ENCODE measurements around the gene DEDD. TPM values are rescaled to one million over a fixed set of nuclear protein-coding genes. Genes with fewer than 3 reads are reported as not detected.

The DEDD gene
- total and polyA plus RNA-seq, 10 of the 15 experiments (the other 5 are each of a cell fraction or from before 2014, with no cell fraction given), result 13.6 to 33.9 (median 30.3) TPM

GRCh38 chr1:161132410-161133219 lies at the start of gene DEDD (continued):
- TF ChIP-seq YY1 (IDR thresholded peaks at IDR 0.05; ENCODE audit: low read depth, low read length) (peak; percentile 99), ZSCAN29 (IDR thresholded peaks at IDR 0.05) (0 out of 2 replicates have a peak, but pooled peaks have one; percentile 12), FOS (IDR thresholded peaks at IDR 0.05; ENCODE audit: borderline replicate concordance, extremely low read depth, insufficient read length) (no peak), IRF5 (IDR thresholded peaks at IDR 0.05; ENCODE audit: borderline replicate concordance) (no peak), MTA2 (IDR thresholded peaks at IDR 0.05; ENCODE audit: low read depth) (peak; percentile 54; the same call in 1 of the 2 replicates), POLR2AphosphoS5 (IDR thresholded peaks at IDR 0.05; ENCODE audit: low read length) (0 out of 2 replicates have a peak, but pooled peaks have one; percentile 24), BACH1 (IDR thresholded peaks at IDR 0.05; ENCODE audit: borderline replicate concordance) (peak; percentile 72; the same call in 1 of the 2 replicates), SPI1 (IDR thresholded peaks at IDR 0.05; ENCODE audit: borderline replicate concordance, insufficient read depth, low read depth, low read length) (no peak), NBN (IDR thresholded peaks at IDR 0.05) (peak; percentile 33), CHD2 (IDR thresholded peaks at IDR 0.05; ENCODE audit: borderline replicate concordance, low read depth, low read length) (peak; percentile 82; the same call in 1 of the 2 replicates), NR2F1 (conservative IDR thresholded peaks at IDR 0.05) (peak; percentile 80), ETV6 (conservative IDR thresholded peaks at IDR 0.05 in 1 of 2, IDR thresholded peaks at IDR 0.05 in 1 of 2; ENCODE audit: borderline replicate concordance in 1 of 2, low read depth in 1 of 2) (peak in 1 of 2 experiments; percentile 33; a peak in 2 of 4 replicates), ZNF622 (IDR thresholded peaks at IDR 0.05) (no peak), POU2F2 (IDR thresholded peaks at IDR 0.05; ENCODE audit: borderline replicate concordance, low read depth, low read length) (peak; percentile 44; the same call in 1 of the 3 replicates), MXI1 (IDR thresholded peaks at IDR 0.05; ENCODE audit: low read depth, low read length) (peak; percentile 45; the same call in 1 of the 2 replicates), ZNF207 (IDR thresholded peaks at IDR 0.05; ENCODE audit: borderline replicate concordance) (peak; percentile 88), MLLT1 (IDR thresholded peaks at IDR 0.05) (peak; percentile 62), IKZF2 (IDR thresholded peaks at IDR 0.05) (peak; percentile 70 to 78), EZH2 (IDR thresholded peaks at IDR 0.05; ENCODE audit: borderline replicate concordance, control insufficient read depth, low read depth, low read length) (no peak), EGR1 (IDR thresholded peaks at IDR 0.05; ENCODE audit: borderline replicate concordance in 1 of 2, low read depth in 2 of 2, low read length in 2 of 2) (peak in 1 of 2 experiments; percentile 94; a peak in 2 of 3 replicates), MEF2B (IDR thresholded peaks at IDR 0.05; ENCODE audit: partially characterized antibody, poor library complexity, severe bottlenecking) (no peak), ZNF24 (IDR thresholded peaks at IDR 0.05) (peak; percentile 50; the same call in 1 of the 2 replicates), RAD21 (IDR thresholded peaks at IDR 0.05; ENCODE audit: insufficient read depth, low read depth, low read length) (no peak), PKNOX1 (IDR thresholded peaks at IDR 0.05) (peak; percentile 69), ZNF384 (IDR thresholded peaks at IDR 0.05; ENCODE audit: borderline replicate concordance, low read depth, low read length) (no peak), RCOR1 (conservative IDR thresholded peaks at IDR 0.05; ENCODE audit: low read depth, low read length) (0 out of 2 replicates have a peak, but pooled peaks have one; percentile 49), LARP7 (IDR thresholded peaks at IDR 0.05) (peak; percentile 88)

Measured in GM12878 (cell line).